Anterior cingulate cortex (tissue), 58 donors: ENCODE data around the gene SLC12A3.
A peak's percentile ranks its signal among the peaks of the same experiment; 100 is the strongest.

Experiments
- DNase-seq, 58 donors: peaks; one replicate each; lab custom pipeline; 2025; lab: John Stamatoyannopoulos, UW

SLC12A3 gene

GRCh38 chr16:56961851-56962281, 96.9 kb downstream of the SLC12A3 start, which contains the start of gene CETP:
Gene CETP (plus strand): TSS chr16:56961950. CDS start chr16:56961980, 30 bp downstream.
- no peak for DNase-seq

- peak in 37 of 58 donors; percentile 8 to 80 (median 28) for DNase-seq
Measured at GRCh38 chr16:56964243-56965148, 99.5 kb downstream of the SLC12A3 start.
